NCI-H446 (cell line): Measurements from ENCODE around the gene SMIM43.

ENCODE experiments used
- DNase-seq, 2 experiments: peaks; one replicate each; lab custom pipeline; 2025; lab: John Stamatoyannopoulos, UW

SMIM43 gene

GRCh38 chr4:121764702-121765367 is at the start of gene SMIM43:
TSS of gene SMIM43 (minus strand) at chr4:121765164. CDS start at chr4:121765105, 59 bp downstream.
- no peak for DNase-seq

GRCh38 chr4:121814756-121815155 is 49.8 kb upstream of the SMIM43 start:
- DNase-seq: no peak

- no peak for DNase-seq
Observed at GRCh38 chr4:121811122-121811521, 46.2 kb upstream of the SMIM43 start.

GRCh38 chr4:121806411-121806810 is 41.4 kb upstream of the SMIM43 start:
- DNase-seq: no peak

- no peak for DNase-seq
Observed at GRCh38 chr4:121801715-121802075, 36.7 kb upstream of the SMIM43 start.

- peak; percentile 92 to 94 for DNase-seq
Observed at GRCh38 chr4:121800961-121801714, 36.2 kb upstream of the SMIM43 start, which contains the start of gene EXOSC9. TSS of gene EXOSC9 (plus strand) at chr4:121801323. CDS start at chr4:121801425, 102 bp downstream.

- DNase-seq: no peak
Observed at GRCh38 chr4:121800638-121800960, 35.6 kb upstream of the SMIM43 start.

- DNase-seq: no peak
Observed at GRCh38 chr4:121799867-121800501, 35.0 kb upstream of the SMIM43 start.

GRCh38 chr4:121799208-121799823 is 34.4 kb upstream of the SMIM43 start:
- DNase-seq: no peak

- DNase-seq: no peak
Observed at GRCh38 chr4:121796283-121796682, 31.3 kb upstream of the SMIM43 start.

GRCh38 chr4:121794505-121795188 is 29.7 kb upstream of the SMIM43 start:
- no peak for DNase-seq

- no peak for DNase-seq
Observed at GRCh38 chr4:121792966-121793365, 28.0 kb upstream of the SMIM43 start.

- DNase-seq: no peak
Observed at GRCh38 chr4:121791481-121791880, 26.5 kb upstream of the SMIM43 start.

GRCh38 chr4:121790976-121791375 is 26.0 kb upstream of the SMIM43 start:
- DNase-seq: no peak

- DNase-seq: no peak
Observed at GRCh38 chr4:121789960-121790829, 25.2 kb upstream of the SMIM43 start.

GRCh38 chr4:121789455-121789854 is 24.5 kb upstream of the SMIM43 start:
- no peak for DNase-seq

GRCh38 chr4:121788896-121789295 is 23.9 kb upstream of the SMIM43 start:
- DNase-seq: no peak

GRCh38 chr4:121786221-121786620 is 21.3 kb upstream of the SMIM43 start:
- DNase-seq: no peak

- peak; percentile 15 to 82 for DNase-seq
Observed at GRCh38 chr4:121785479-121785878, 20.5 kb upstream of the SMIM43 start.

GRCh38 chr4:121784975-121785374 is 20.0 kb upstream of the SMIM43 start:
- peak; percentile 26 to 61 for DNase-seq

- DNase-seq: peak in 1 of 2 experiments; percentile 5
Observed at GRCh38 chr4:121784401-121784800, 19.4 kb upstream of the SMIM43 start.
